SH-SY5Y (cell line): Measurements from ENCODE around the gene MPC1.

Experiments used
- GATA2 ChIP-seq: IDR thresholded peaks from 2 replicates; pipeline ENCODE4 v1.6.1; 2011; ENCODE audit warnings: mild to moderate bottlenecking, low read depth, low read length
- GATA3 ChIP-seq: IDR thresholded peaks from 2 replicates; pipeline ENCODE4 v1.6.1; 2011; ENCODE audit warnings: low read depth, mild to moderate bottlenecking, low read length, moderate library complexity

DNA sequence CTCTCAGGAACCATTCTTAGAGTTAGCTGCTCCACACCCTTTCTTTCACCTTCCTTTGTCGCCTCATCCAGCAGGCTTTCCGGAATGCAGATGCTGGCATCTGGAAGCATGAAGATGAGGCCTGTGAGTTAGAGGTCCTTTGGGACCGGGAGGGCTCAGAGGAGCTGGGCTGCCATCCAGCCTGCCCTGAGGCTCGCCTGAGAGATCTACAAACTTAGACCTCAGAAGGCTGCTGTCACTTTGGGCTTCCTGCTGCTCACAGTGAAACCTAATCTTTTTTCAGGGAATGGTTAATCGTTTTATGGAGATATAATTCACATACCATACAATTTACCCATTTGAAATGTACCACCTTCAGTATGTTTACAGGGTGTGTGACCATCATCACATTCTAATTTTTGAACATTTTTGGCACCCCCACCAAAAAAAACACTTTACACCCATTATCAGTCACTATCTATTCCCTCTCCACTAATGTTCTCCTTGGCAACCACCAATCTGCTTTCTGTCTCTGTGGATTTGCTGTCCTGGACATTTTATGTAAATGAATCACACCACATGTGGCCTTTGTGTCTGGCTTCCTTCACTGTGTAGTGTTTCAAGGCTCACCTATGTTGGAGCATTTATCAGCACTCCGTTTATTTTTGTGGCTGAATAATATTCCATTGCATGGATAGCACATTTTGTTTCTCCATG, 20.0 kb upstream of the MPC1 start:
- TF ChIP-seq GATA2 (peak; percentile 86), GATA3 (peak; percentile 80)
